H1 (cell line): ENCODE measurements around the gene RAB3IL1. TPM values are rescaled to one million over a fixed set of nuclear protein-coding genes. Genes with fewer than 3 reads are reported as not detected.

Experiments
- CTCF ChIA-PET: fragments of 300-600 bp; sonication (Branson Sonifier 250); formaldehyde crosslinking; loops from one replicate; lab custom pipeline; 2021; ENCODE audit not compliant: partially characterized antibody; lab: Charles Lee
- POLR2A ChIA-PET: fragments of 300-600 bp; sonication (Branson Sonifier 250); formaldehyde crosslinking; loops from one replicate; lab custom pipeline; 2021; ENCODE audit warnings: inconsistent platforms; ENCODE audit not compliant: partially characterized antibody; lab: Charles Lee
- DNase-seq, 2 experiments: peaks; one replicate each; pipeline versions ENCODE4 v3.0.0 to v3.0.0-alpha.2; 2010 to 2022; ENCODE audit warnings: low spot score in 2 of 2, low read depth in 1 of 2, mixed read lengths in 1 of 2
- FAIRE-seq: peaks from 2 replicates; lab custom pipeline; 2011; peaks lifted over from hg19 to GRCh38; lab: Jason Lieb, UNC
- H2AFZ ChIP-seq: 2 replicates; pipeline ENCODE4 v1.8.1; 2012; ENCODE audit warnings: low read length, inconsistent platforms
- H2AK5ac ChIP-seq: 2 replicates; pipeline ENCODE4 v1.6.1; 2013; ENCODE audit warnings: low read depth, low read length
- H2BK120ac ChIP-seq: replicated peaks from 2 replicates; pipeline ENCODE3; 2013; ENCODE audit warnings: low read depth, low read length, inconsistent platforms
- H2BK12ac ChIP-seq: 2 replicates; pipeline ENCODE4 v1.6.1; 2013; ENCODE audit warnings: low read depth, low read length
- H2BK15ac ChIP-seq: 2 replicates; pipeline ENCODE4 v1.6.1; 2013; ENCODE audit warnings: low read length
- H2BK20ac ChIP-seq: 2 replicates; pipeline ENCODE4 v1.6.1; 2013; ENCODE audit warnings: low read length
- H2BK5ac ChIP-seq: 2 replicates; pipeline ENCODE4 v1.6.1; 2013; ENCODE audit warnings: low read depth, low read length
- H3K14ac ChIP-seq: 2 replicates; pipeline ENCODE4 v1.6.1; 2013; ENCODE audit warnings: inconsistent platforms; ENCODE audit not compliant: insufficient read length
- H3K18ac ChIP-seq: 2 replicates; pipeline ENCODE4 v1.6.1; 2013; ENCODE audit warnings: low read length; ENCODE audit errors: extremely low read depth
- H3K23ac ChIP-seq: 2 replicates; pipeline ENCODE4 v1.6.1; 2013; ENCODE audit warnings: inconsistent platforms; ENCODE audit not compliant: insufficient read length
- H3K23me2 ChIP-seq: 2 replicates; pipeline ENCODE4 v1.6.1; 2013; ENCODE audit warnings: low read depth, low read length
- H3K27ac ChIP-seq: 2 replicates; pipeline ENCODE4 v1.6.1; 2011; ENCODE audit warnings: low read depth, low read length, inconsistent platforms
- H3K27me3 ChIP-seq, 4 experiments: replicated peaks in 1 of 4; 1 replicate in 1 of 4; 2 replicates in 3 of 4; pipeline versions ENCODE4 v1.6.1 to v1.8.1; 2011 to 2013; ENCODE audit warnings: low read length in 3 of 4, mild to moderate bottlenecking in 3 of 4, inconsistent platforms in 2 of 4, mixed read lengths in 2 of 4, moderate library complexity in 1 of 4; ENCODE audit not compliant: control insufficient read depth in 3 of 4, insufficient read depth in 3 of 4; ENCODE audit errors: extremely low read depth in 1 of 4
- H3K36me3 ChIP-seq, 4 experiments: 2 replicates each; pipeline versions ENCODE4 v1.6.1 to v1.8.1; 2011 to 2013; ENCODE audit warnings: mild to moderate bottlenecking in 4 of 4, low read length in 3 of 4, moderate library complexity in 2 of 4, control low read depth in 1 of 4, inconsistent platforms in 1 of 4; ENCODE audit not compliant: insufficient read depth in 4 of 4, control insufficient read depth in 2 of 4
- H3K4ac ChIP-seq: replicated peaks from 2 replicates; pipeline ENCODE3; 2013; ENCODE audit warnings: low read length, low read depth, mixed read lengths, inconsistent platforms; ENCODE audit not compliant: insufficient read length
- H3K4me1 ChIP-seq, 4 experiments: replicated peaks in 1 of 4; 1 replicate in 1 of 4; 2 replicates in 3 of 4; pipeline versions ENCODE4 v1.6.1 to v1.8.1; 2011 to 2013; ENCODE audit warnings: low read length in 3 of 4, inconsistent platforms in 2 of 4, mixed read lengths in 1 of 4; ENCODE audit not compliant: insufficient read depth in 4 of 4, control insufficient read depth in 3 of 4
- H3K4me2 ChIP-seq, 2 experiments: 2 replicates each; pipeline versions ENCODE4 v1.6.1 to v1.8.1; 2011 to 2013; ENCODE audit warnings: low read depth in 2 of 2, low read length in 2 of 2, control low read depth in 1 of 2, inconsistent platforms in 1 of 2, mild to moderate bottlenecking in 1 of 2; ENCODE audit not compliant: insufficient read depth in 1 of 2
- H3K4me3 ChIP-seq, 4 experiments: fragments of 200-600, 300-600 bp in 1 of 4; sonication (generic), shearing (Covaris generic), sonication (Bioruptor Twin) in 1 of 4; 2 replicates each; pipeline versions ENCODE4 v1.5.1 to v1.8.1; 2011 to 2016; ENCODE audit warnings: low read length in 4 of 4, low read depth in 3 of 4, control low read depth in 2 of 4, inconsistent platforms in 2 of 4, mild to moderate bottlenecking in 2 of 4, mixed read lengths in 1 of 4, moderate library complexity in 1 of 4; ENCODE audit not compliant: insufficient read depth in 2 of 4; ENCODE audit errors: extremely low read depth in 1 of 4
- H3K56ac ChIP-seq: replicated peaks from 2 replicates; pipeline ENCODE3; 2013; ENCODE audit warnings: low read depth, mild to moderate bottlenecking, mixed read lengths, low read length, inconsistent platforms; ENCODE audit not compliant: insufficient read length
- H3K79me1 ChIP-seq: 2 replicates; pipeline ENCODE4 v1.6.1; 2013; ENCODE audit warnings: low read depth, low read length, control low read depth
- H3K79me2 ChIP-seq, 2 experiments: 2 replicates each; pipeline versions ENCODE4 v1.6.1 to v1.8.1; 2012 to 2013; ENCODE audit warnings: low read length in 2 of 2, mild to moderate bottlenecking in 2 of 2, inconsistent platforms in 1 of 2; ENCODE audit not compliant: insufficient read depth in 2 of 2, control insufficient read depth in 1 of 2
- H3K9ac ChIP-seq, 4 experiments: replicated peaks in 1 of 4; 1 replicate in 1 of 4; 2 replicates in 3 of 4; pipeline versions ENCODE4 v1.6.1 to v1.8.1; 2011 to 2013; ENCODE audit warnings: low read depth in 3 of 4, low read length in 3 of 4, control low read depth in 2 of 4, mild to moderate bottlenecking in 2 of 4, moderate library complexity in 2 of 4, inconsistent platforms in 1 of 4; ENCODE audit errors: extremely low read depth in 1 of 4
- H3K9me3 ChIP-seq, 2 experiments: 2 replicates each; pipeline versions ENCODE4 v1.6.1 to v1.8.1; 2012 to 2013; ENCODE audit warnings: mild to moderate bottlenecking in 2 of 2, moderate library complexity in 2 of 2, control low read depth in 1 of 2, inconsistent platforms in 1 of 2, low read depth in 1 of 2, low read length in 1 of 2, mixed read lengths in 1 of 2; ENCODE audit not compliant: insufficient read depth in 2 of 2
- H4K20me1 ChIP-seq, 2 experiments: replicated peaks in 1 of 2; 2 replicates each; pipeline versions ENCODE3 to v1.8.1; 2011 to 2013; ENCODE audit warnings: inconsistent platforms in 2 of 2, low read length in 2 of 2, mild to moderate bottlenecking in 1 of 2; ENCODE audit not compliant: insufficient read depth in 2 of 2, control insufficient read depth in 1 of 2
- H4K5ac ChIP-seq: 2 replicates; pipeline ENCODE4 v1.6.1; 2013; ENCODE audit warnings: low read length, low read depth, mixed read lengths, inconsistent platforms; ENCODE audit not compliant: insufficient read length
- H4K8ac ChIP-seq: 2 replicates; pipeline ENCODE4 v1.8.0; 2013; ENCODE audit warnings: mild to moderate bottlenecking, moderate library complexity, low read length, inconsistent platforms; ENCODE audit not compliant: insufficient read depth; ENCODE audit errors: extremely low read depth
- H4K91ac ChIP-seq: replicated peaks from 2 replicates; pipeline ENCODE3; 2013; ENCODE audit warnings: low read length, mixed read lengths, inconsistent platforms; ENCODE audit not compliant: insufficient read length
- BRCA1 ChIP-seq: IDR thresholded peaks from 2 replicates; pipeline ENCODE4 v1.6.1; 2012; ENCODE audit warnings: low read depth, low read length, improper control_type of control experiment
- KDM5A ChIP-seq: fragments of 200-600 bp; IDR thresholded peaks from 2 replicates; pipeline ENCODE4 v1.7.1; 2012; ENCODE audit warnings: mild to moderate bottlenecking, low read length, inconsistent platforms, mixed read lengths
- POLR2A ChIP-seq, 2 experiments: IDR thresholded peaks; 1 replicate in 1 of 2; 2 replicates in 1 of 2; pipeline ENCODE4 v1.6.1; 2011; ENCODE audit warnings: low read depth in 2 of 2, low read length in 2 of 2, mild to moderate bottlenecking in 2 of 2; ENCODE audit errors: control extremely low read depth in 1 of 2
- RBBP5 ChIP-seq: IDR thresholded peaks from 2 replicates; pipeline ENCODE4 v1.7.1; 2012; ENCODE audit warnings: low read depth, mild to moderate bottlenecking, inconsistent platforms, low read length, moderate library complexity, borderline replicate concordance
- RNF2 ChIP-seq: fragments of 200-900, 300-1000 bp; sonication (generic); IDR thresholded peaks from 2 replicates; pipeline ENCODE4 v1.7.1; 2016; ENCODE audit warnings: borderline replicate concordance, low read depth, mild to moderate bottlenecking, antibody characterized with exemption, low read length; ENCODE audit not compliant: poor library complexity, severe bottlenecking; ENCODE audit errors: missing control alignments
- SIX5 ChIP-seq: IDR thresholded peaks from 2 replicates; pipeline ENCODE4 v1.6.1; 2011; ENCODE audit warnings: mild to moderate bottlenecking, low read depth, low read length
- SP1 ChIP-seq: IDR thresholded peaks from 2 replicates; pipeline ENCODE4 v1.6.1; 2011; ENCODE audit warnings: low read depth, low read length
- TEAD4 ChIP-seq: IDR thresholded peaks from 2 replicates; pipeline ENCODE4 v1.6.1; 2012; ENCODE audit warnings: low read depth, low read length, inconsistent platforms, mixed read lengths
- YY1 ChIP-seq: IDR thresholded peaks from 2 replicates; pipeline ENCODE4 v1.6.1; 2011; ENCODE audit warnings: low read depth, mild to moderate bottlenecking, low read length
- ZNF274 ChIP-seq: IDR thresholded peaks from 2 replicates; pipeline ENCODE4 v1.7.0; 2012; ENCODE audit warnings: low read length, borderline replicate concordance; ENCODE audit errors: extremely low read depth
- WGBS, 2 experiments: shearing (Covaris generic) in 1 of 2; methylation state at CpG; one replicate each; pipeline versions ENCODE4 v1.1.6 to v1.1.7; 2013 to 2015; ENCODE audit warnings: low lambda C conversion rate in 2 of 2, mixed read lengths in 2 of 2, inconsistent platforms in 1 of 2, low coverage in 1 of 2, missing lambda C conversion rate in 1 of 2; ENCODE audit not compliant: insufficient replicate concordance in 2 of 2, insufficient coverage in 1 of 2, insufficient read length in 1 of 2; ENCODE audit errors: extremely low coverage in 1 of 2, missing lambda C conversion rate in 1 of 2; 5-methylcytosine and 5-hydroxymethylcytosine counted together
- polyA plus RNA-seq, 7 experiments: library from polyadenylated mRNA; depleted of rRNA in 3 of 7; stranded (reverse) in 5 of 7; unstranded in 2 of 7; fragments of >200 nt in 5 of 7; fragments of 200-250 nt in 2 of 7; gene quantifications; 1 replicate in 5 of 7; 2 replicates in 1 of 7; 4 replicates in 1 of 7; pipeline versions ENCODE4 v1.2.1 to v1.2.3, GENCODE V29; 2011 to 2013; ENCODE audit warnings: missing spikeins in 2 of 7, mixed read lengths in 2 of 7
- total RNA-seq: library from RNA; stranded (reverse); fragmentation: NEBNext Ultra II Directional; extraction: Animal tissue kit (Norgen Biotek cat#: 25700); gene quantifications from 2 replicates; pipeline ENCODE4 v1.2.1, GENCODE V29; 2021

RAB3IL1 gene
- total and polyA plus RNA-seq, 2 of the 8 experiments (the other 6 are each of a cell fraction or from before 2014, with no cell fraction given) = 6.8 to 7.9 TPM

GRCh38 chr11:61958590-61958989, 41.2 kb upstream of the RAB3IL1 start:
- TF ChIP-seq KDM5A = no peak
- TF ChIP-seq TEAD4 = no peak
- no peak for TF ChIP-seq POLR2A (IDR thresholded peaks at IDR 0.05; ENCODE audit: control extremely low read depth in 1 of 2, low read depth in 2 of 2, low read length in 2 of 2)
- no peak for TF ChIP-seq YY1
- no peak for TF ChIP-seq SIX5
- TF ChIP-seq BRCA1 = no peak
- TF ChIP-seq RBBP5 = no peak
- TF ChIP-seq SP1 = no peak
- TF ChIP-seq ZNF274 = no peak
- no peak for TF ChIP-seq RNF2
- no peak overlapping the region for H2BK5ac ChIP-seq

More at GRCh38 chr11:61958590-61958989, 41.2 kb upstream of the RAB3IL1 start:
- CTCF ChIA-PET = interaction anchor here (1.0 to 6.0 kb wide), 9 partner anchors 11 to 150 kb away, joined by 3 to 38 read pairs (median 9); no protein-coding TSS in a partner anchor
- Histone ChIP-seq H3K9me3 (no peaks in the 10 kb centered on the region), H3K4me2 (no peak overlapping the region), H4K5ac (no peak overlapping the region), H2BK15ac (no peak overlapping the region), H3K4ac (no peak overlapping the region), H3K79me2 (no peaks in the 10 kb centered on the region), H2BK120ac (no peak overlapping the region), H4K20me1 (peaks cover 0 to 2% of the 10 kb centered on the region in 2 experiments), H3K56ac (no peak overlapping the region), H3K18ac (no peak overlapping the region), H2BK12ac (no peak overlapping the region), H3K4me1 (peaks cover 0 to 4% (median 3%) of the 10 kb centered on the region in 4 experiments; a peak in 5 of 7 replicates), H4K8ac (no peak overlapping the region), H3K36me3 (peaks cover 4 to 8% (median 7%) of the 10 kb centered on the region in 4 experiments; a peak in 6 of 8 replicates), H3K23ac (no peak overlapping the region), H2BK20ac (no peak overlapping the region), H3K4me3 (no peak overlapping the region), H3K23me2 (peaks cover 2% of the 10 kb centered on the region; the same call in 1 of the 2 replicates), H2AFZ (no peak overlapping the region), H3K9ac (no peak overlapping the region), H3K27me3 (peaks cover 0 to 8% (median 2%) of the 10 kb centered on the region in 4 experiments; a peak in 4 of 7 replicates), H3K79me1 (peaks cover 2% of the 10 kb centered on the region), H4K91ac (no peak overlapping the region), H3K14ac (no peak overlapping the region), H3K27ac (no peak overlapping the region), H2AK5ac (no peak overlapping the region)
- DNase-seq (no peak), FAIRE-seq (no peak)
- 70% methylated on average over 3 of the region's 3 CpGs; no CpG with 5 or more reads in 1 of the 2 experiments for WGBS, 2 experiments
- POLR2A ChIA-PET = interaction anchor here (1.2 to 22.2 kb wide), 2 partner anchors 13 to 41 kb away, joined by 3 to 458 read pairs; partner anchors contain the start of gene FTH1
